A673 (cell line): ENCODE measurements around the gene AKR7A2.

Source experiments
- EZH2 ChIP-seq: fragments of 200-600 bp; sonication (generic); IDR thresholded peaks from 2 replicates; pipeline ENCODE4 v1.6.1; 2017; ENCODE audit warnings: borderline replicate concordance, low read depth, mild to moderate bottlenecking, mixed read lengths, antibody characterized with exemption, low read length; ENCODE audit not compliant: poor library complexity, severe bottlenecking
- TF ChIP-seq, protein P1 (sequence below): fragments of 300-800, 200-600 bp; sonication (generic); conservative IDR thresholded peaks from 2 replicates; pipeline ENCODE4 v1.5.1; 2017; ENCODE audit warnings: low read depth, mild to moderate bottlenecking, antibody characterized with exemption, low read length, moderate library complexity, mixed read lengths

DNA sequence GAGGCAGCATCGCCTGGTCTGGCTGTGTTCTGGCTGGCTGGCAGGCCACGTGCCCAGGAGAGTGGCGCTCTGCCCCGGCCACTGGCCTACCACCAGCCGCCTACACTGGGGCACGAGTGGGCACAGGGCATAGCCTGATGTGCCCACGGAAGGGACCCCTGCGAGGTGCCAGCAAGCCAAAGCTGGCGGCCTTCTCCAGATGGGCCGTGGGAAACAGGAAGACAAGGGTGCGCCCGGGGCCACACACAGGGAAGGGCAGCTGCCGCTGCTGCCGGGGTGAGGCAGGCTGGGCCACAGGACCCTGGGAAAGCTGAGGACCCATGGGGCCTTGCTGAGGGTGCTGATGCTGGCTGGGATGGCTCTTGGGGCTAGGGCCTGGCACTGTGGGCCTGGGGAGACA lies 40.9 kb upstream of the AKR7A2 start:
- TF ChIP-seq, protein P1, sequence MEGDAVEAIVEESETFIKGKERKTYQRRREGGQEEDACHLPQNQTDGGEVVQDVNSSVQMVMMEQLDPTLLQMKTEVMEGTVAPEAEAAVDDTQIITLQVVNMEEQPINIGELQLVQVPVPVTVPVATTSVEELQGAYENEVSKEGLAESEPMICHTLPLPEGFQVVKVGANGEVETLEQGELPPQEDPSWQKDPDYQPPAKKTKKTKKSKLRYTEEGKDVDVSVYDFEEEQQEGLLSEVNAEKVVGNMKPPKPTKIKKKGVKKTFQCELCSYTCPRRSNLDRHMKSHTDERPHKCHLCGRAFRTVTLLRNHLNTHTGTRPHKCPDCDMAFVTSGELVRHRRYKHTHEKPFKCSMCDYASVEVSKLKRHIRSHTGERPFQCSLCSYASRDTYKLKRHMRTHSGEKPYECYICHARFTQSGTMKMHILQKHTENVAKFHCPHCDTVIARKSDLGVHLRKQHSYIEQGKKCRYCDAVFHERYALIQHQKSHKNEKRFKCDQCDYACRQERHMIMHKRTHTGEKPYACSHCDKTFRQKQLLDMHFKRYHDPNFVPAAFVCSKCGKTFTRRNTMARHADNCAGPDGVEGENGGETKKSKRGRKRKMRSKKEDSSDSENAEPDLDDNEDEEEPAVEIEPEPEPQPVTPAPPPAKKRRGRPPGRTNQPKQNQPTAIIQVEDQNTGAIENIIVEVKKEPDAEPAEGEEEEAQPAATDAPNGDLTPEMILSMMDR: no peak
- TF ChIP-seq EZH2: no peak
